ENCODE data around the gene MED26.
A peak's percentile ranks its signal among the peaks of the same experiment; 100 is the strongest.

The MED26 gene

DNA sequence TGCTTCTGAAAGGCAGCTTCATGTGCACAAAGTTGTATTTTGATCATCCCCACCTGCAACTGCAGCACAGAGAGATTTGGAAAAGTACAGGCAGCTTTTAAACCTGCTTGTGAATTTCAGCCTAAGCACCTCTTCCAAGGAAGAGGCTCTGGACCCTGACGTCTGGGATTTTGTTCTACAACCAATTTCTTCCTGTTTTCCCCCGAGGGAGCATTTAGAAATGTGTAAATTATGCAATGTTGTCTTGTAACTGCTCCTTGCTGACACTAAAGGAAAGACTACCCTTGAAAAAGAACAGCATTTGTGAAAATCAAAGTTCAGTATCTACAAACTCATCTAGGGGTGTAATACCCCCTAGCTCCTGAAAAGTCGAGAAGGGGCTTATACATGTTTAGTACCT, 15.4 kb downstream of the MED26 start:
- DNase-seq (ENCODE audit: low spot score) = no peak

DNA sequence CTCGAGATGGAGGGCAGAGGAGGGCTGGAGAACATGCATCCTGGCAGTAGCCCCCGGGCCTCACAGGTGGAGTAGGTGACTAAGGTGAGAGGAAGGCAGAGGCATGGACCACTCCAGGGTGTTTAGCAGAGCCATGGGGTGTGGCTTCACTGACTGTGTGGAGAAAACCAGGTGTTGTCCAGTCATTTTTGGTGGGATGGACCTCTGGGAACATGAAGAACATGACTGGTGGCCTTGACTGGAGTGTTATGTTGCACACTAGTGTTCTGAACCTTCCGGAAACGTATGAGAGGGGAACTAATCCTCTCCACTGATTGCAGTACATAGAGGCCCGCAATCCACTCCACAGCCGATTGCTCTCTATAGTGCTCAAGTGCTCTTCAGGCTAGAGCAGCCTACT, 16.9 kb downstream of the MED26 start:
- no peak for DNase-seq (ENCODE audit: low spot score)

DNA sequence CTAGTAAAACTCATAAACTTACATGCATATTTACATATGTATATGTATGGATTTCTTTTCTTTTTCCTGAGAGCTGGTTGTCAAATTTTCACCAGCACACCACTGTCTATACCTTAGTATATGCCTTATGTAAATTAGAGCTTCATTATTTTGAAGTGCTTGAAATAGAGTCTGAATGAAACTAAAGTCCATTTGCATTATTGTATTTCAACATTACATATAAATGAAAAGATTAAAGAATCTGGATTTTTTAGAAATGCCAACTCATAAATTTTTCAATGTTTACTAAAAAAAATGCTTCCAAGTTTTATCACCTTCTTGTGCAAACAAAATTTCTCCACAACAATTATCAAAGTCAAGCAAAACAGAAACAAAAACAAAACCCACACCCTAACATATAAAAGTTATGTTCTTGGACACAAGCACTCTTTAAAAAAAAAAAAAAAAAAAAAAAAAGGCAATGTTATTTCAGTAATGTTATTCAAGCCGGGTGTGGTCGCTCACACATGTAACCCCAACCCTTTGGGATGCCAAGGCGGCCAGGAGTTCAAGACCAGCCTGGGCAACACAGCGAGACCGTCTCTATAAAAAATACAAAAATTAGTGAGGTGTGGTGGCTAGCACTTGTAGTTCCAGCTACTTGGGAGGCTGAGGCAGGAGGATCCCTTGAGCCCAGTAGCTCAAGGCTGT, 18.3 kb downstream of the MED26 start:
- no peak for DNase-seq (ENCODE audit: low spot score)

DNA sequence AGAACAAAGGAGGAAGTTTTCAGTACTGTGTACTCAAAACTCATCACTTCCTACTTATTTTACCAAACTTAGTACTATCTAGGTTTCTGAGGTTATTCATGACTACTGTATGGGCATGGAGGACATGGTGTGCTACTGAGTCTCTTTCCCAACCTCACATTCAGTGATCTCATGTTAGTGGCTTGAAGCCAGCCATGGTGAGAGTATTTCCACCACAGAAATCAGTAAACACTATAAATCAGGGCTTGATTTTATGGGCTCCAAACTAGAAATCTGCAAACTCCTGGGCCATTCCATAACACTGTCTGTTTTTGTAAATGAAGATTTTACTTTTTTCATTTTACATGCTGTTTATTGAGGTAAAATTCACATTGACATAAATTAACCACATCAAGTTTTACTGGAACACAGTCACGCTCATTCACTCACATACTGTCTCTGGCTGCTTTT, 19.7 kb downstream of the MED26 start:
- no peak for DNase-seq (ENCODE audit: low spot score)

DNA sequence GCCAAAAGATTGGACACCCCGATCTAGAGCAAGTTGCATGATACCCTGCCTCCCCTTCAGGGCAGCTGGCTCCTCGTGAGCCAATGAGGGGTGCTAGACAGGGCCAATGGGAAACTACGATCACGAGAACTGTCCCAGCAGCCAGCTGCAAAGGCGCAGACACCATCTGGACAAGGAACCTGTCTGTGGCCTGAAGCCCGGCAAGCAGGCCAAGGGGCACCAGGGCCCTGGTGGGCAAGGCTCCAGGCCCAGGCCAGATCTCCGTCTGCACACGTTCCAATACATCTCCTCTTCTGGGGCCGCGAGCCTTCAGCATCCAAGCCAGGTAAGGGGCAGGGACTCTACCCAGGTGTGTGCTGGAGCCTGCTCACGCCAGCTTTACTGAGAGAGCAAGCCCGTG, 20.2 kb downstream of the MED26 start:
- DNase-seq (ENCODE audit: low spot score) = no peak

DNA sequence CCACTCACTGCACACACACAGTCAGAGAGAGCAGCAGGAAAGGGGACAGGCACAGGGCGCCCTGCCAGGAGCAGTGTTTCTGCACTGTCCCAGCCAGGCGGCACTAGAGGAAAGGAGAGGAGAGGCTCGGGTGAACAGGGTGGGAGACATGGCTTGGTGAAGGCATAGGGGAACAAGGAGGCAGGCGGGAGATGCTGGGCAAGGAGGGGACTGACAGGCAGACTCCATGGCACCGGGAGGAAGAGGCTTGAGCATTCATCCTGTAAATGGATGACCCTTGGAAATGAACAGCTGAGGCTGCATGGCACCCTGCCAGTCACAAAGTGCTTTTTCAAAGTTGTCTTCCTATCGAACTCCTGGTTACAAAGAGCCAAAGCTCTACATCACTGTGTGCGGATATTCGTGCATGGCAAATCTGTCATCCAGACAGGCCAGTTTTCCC, 22.4 kb downstream of the MED26 start:
- DNase-seq (ENCODE audit: low spot score) = no peak

DNA sequence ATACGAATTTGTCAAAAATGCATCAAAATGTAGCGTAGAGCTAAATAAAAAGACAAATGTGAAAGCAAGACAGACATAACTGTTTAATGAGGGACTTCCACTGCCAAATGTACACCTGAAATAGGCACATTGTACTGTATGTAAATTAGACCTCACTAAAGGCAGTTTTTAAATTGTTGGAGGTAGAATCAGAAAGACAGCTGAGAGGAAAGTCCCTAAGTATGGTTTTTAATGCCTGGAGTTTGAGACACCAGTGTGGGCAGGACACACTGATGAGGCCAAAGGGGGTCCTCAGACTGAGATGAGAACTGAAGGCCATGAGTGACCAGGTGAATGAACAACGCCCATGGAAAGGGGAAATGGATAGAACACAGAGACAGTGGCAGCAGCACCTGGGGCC, 22.9 kb downstream of the MED26 start:
- no peak for DNase-seq (ENCODE audit: low spot score)

DNA sequence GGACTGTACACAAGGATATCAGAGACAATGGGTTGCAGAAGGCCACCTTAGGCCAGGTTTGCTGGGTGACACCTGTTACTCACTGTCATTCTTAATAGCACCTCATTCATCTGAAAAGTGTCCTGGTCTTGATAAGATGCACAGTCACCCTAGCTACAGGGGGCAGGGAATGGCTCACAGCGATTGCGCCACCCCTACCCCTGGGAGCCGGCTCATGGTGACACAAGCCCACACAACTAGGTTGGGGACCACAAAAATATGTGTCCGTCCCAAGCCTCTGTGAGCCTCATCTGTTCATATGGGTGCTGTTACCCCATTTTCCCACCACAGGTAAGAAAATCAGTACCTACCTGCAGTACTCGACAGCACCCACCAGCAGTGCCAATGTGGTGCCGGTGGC, 23.4 kb downstream of the MED26 start:
- DNase-seq (ENCODE audit: low spot score) = no peak

DNA sequence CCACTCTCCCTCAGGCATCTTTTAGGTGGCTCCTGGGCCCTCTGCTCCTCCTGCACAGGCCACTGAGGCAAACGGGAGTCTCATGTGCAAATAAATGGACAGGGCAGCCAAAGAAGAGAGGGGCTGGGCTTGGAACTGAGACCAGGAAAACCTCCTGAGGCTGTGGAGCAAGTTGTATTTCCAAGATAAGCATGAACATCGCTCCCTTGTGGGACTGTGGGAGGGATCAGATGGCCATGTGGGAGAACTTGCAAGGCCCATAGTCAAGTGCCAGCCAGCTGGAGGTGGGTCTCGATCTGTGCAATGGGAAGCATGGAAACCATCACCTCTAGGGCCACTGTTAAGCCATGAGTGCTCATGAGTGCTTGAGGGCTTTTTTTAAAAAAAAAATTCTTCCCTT, 24.9 kb downstream of the MED26 start:
- DNase-seq (ENCODE audit: low spot score) = no peak

DNA sequence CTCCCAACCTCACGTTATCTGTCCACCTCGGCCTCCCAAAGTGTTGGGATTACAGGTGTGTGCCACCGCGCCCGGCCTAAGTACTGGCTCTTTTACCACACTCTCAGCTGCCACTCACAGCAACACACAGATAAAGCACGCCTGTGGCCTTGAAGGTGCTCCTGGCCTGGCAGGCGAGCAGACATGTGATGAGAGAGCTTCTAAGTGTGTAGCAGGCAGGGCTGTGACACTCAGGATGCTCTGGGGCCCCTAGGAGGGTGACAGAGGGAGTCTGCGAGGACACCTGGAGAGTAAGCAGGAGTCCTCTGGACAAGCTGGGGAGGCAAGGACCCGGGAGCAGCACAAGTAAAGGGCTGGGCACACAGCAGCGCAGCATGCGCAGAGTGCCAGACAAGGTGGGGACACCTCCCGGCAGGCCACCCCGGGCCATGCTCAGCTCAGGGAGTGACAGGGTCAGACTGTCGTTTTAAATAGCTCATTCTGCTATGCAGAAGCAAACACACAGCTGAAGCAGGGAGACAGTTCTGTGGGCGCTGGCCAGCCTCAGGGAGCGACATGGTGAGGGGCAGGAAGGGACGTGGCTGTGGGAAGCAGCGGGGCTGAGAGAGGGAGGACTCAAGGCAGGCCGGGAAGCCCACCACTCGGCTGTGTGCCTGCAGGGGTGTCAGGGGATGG, 26.5 kb downstream of the MED26 start:
- DNase-seq (ENCODE audit: low spot score) = no peak

DNA sequence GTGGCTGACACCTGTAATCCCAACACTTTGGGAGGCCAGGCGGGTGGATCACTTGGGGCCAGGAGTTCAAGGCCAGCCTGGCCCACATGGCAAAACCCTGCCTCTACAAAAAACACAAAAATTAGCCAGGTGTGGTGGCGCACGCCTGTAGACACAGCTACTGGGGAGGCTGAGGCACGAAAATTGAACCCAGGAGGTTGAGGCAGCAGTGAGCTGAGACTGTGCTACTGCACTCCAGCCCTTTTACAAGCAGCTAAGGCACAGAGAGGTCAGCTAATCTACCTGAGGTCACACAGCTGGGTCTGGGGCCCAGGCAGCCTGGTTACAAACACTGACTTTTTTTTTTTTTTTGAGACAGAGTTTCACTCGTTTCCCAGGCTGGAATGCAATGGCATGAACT, 27.2 kb downstream of the MED26 start:
- DNase-seq (ENCODE audit: low spot score) = no peak

DNA sequence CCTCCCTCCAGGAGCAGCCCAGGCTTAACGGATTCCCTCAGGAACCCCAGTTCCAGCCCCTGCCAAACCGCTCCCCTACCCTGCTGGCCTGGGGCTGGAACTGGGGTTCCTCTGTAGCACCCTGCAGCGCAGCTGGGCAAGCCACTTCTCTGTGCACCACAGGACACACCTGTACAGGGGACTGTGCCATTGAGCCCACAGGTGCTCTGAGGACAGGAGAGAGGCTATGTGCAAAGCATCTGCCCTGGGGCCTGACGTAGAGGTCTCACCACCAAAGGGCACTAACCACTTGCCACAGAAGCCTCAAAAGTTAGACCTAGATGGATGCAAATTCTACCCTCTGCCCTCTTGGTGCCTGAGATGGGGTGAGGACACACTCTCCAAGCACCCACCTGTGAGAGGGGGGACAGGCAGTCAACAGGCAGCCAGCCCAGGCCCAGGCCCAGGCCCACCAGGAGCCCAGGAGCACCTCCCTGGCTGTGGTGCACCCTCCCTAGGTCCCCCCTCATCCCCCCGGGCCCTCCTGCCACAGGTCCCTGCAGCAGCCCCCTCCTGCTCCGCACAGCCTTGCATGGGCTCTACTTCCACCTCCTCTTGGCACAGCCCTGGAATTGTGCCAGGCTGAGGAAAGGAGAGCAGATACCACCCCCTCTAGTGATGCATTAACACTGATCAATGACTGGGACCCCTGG, 28.2 kb downstream of the MED26 start:
- DNase-seq (ENCODE audit: low spot score) = no peak

DNA sequence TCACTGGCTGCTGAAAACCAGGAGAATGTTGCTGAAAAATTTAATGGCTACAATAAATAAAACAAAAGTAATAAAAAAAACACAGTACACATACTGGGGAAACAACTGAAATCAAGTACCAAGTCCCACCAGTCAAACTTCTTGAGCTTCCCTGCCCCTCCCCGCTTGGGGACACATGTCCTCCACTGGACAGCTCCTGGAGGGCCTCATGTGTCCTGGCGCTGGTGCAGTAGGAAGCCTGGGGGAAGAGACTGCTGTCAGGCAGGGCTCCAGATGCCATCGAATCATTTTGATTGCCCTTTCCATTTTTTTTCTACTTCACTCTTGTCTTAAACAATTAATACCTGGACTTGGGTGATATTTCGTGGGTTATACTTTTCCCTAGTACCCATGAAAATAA, 29.2 kb downstream of the MED26 start:
- DNase-seq (ENCODE audit: low spot score) = no peak

DNA sequence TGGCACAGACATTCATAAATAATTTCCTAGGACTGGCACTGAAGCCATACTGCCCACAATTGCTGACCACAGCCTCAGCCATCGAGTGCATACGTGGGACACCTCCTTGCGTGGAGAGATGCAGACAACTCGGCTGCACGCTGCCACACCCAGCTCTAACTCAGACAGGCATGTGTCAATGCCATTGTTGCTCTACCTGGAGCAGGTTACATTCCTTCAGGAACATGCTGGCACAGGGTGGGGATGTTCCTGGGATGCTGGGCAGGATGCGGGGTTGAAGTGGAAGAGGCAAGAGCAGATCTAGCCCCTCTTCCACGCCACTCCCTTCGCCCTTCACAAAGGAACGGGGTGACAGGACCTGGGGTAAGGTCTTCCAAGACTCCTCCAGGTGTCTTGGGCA, 31.6 kb downstream of the MED26 start:
- no peak for DNase-seq (ENCODE audit: low spot score)

DNA sequence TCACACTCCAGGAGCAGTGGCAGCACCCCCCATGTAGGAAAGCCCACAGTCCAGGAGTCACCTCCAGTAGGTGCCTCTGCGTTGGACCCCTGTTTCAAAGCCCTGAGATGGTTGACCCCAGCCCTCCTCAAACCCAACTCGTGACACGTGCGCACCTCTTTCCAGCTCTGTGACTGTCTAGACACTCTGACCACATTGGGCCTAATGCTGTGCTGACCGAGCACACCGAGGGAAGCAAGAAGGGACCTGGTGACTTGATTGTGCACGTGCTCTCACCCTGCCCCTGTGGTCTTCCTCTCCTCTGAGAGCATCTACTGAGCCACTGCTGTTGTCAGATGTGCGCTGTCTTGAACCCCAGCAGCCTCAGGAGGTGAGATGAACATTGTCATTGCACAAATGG, 32.9 kb downstream of the MED26 start:
- no peak for DNase-seq (ENCODE audit: low spot score)

DNA sequence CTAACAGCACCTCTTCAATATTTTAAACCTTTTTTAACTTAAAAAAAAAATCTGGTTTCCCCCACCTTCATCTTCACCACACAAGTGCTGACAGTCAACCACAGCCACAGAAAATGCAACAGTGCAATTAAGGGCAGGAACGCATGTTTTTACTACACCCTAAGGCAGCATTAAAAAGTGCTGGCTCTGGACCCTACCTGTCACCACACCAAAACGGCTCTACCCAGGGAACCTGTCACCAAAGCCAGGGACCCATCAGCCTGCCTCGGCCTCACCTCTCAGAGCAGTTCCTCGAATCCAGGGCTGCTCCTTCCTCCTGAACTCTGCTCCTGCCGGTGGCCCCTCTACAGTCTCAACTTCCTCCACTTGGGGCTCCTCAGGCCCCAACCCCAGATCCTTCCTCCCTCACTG, 33.3 kb downstream of the MED26 start:
- DNase-seq (ENCODE audit: low spot score) = peak; percentile 44

DNA sequence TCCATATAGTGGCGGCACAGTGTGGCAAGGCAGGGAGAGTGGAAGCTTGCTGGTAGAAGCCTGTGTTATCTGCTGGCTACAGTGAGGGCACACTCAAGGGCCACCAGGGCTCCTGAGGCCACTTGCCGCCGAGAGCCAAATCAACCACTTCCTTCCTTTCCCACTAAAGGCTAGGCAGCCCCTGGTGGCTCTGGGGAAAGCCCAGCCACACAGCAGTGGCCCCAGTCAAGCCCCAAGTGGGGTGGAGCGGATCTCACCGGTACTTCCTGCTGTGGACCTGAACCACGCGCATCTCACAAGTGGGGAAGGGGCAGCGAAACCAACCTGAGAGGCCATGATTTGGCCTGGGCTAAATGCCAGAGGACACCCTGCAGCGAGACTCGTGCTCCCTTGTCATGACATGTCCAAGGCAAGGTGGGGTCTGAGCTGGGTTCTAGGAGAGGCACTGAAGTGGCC, 33.8 kb downstream of the MED26 start:
- peak; percentile 50 for DNase-seq (ENCODE audit: low spot score)

DNA sequence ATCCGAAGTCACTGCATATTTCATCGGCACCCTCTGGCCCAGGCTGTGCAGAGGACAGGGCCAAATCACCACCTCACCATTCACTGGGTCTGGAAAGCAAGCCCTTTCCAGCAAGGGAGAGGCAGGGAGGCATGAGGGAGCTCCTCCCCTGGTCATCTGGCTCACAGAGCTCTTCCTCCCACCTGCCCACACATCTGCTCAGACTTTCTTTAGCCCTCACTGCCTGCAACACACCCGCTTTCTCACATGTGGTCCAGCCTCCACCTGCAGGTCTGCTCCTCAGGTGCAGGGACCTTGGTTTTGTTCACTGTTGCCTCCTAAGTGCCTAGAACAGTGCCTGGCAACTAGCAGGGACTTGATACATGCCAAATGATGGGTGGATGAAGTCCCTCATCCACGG, 34.8 kb downstream of the MED26 start:
- DNase-seq (ENCODE audit: low spot score) = no peak

DNA sequence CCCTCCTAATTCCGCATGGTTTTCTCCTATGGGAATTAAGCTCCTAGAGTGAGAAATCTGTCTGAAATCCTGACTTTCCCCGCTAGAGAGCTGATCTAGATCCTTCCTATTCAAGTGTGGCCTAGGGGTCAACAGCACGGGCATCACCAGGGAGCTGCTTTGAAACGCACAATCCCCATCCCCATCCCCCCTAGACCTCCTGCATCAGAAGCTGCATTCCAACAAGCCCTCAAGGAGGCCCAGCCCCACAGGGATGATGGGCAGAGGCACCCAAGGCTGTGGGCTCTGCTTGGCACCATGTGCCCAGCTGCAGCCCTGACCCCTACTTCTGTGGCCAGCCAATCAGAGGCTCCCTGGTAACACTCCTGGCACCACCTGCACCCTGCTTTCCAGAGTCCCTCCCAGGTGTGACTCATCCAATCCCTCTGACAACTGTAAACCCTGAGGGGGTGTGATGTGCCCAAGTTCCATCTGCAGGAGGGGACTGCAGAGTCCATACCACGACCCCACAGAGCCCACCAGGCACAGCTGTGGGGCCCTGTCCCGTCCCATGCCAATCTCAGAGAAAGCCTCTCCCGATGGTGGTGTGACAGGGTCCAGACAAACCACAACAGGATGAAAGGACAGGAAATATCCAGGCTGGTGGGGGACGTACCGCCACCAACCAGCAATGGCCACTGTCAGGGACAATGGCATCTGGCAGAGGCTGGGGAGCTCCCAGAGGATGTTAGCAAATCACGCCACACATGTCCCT, 36.0 kb downstream of the MED26 start:
- DNase-seq (ENCODE audit: low spot score) = no peak

DNA sequence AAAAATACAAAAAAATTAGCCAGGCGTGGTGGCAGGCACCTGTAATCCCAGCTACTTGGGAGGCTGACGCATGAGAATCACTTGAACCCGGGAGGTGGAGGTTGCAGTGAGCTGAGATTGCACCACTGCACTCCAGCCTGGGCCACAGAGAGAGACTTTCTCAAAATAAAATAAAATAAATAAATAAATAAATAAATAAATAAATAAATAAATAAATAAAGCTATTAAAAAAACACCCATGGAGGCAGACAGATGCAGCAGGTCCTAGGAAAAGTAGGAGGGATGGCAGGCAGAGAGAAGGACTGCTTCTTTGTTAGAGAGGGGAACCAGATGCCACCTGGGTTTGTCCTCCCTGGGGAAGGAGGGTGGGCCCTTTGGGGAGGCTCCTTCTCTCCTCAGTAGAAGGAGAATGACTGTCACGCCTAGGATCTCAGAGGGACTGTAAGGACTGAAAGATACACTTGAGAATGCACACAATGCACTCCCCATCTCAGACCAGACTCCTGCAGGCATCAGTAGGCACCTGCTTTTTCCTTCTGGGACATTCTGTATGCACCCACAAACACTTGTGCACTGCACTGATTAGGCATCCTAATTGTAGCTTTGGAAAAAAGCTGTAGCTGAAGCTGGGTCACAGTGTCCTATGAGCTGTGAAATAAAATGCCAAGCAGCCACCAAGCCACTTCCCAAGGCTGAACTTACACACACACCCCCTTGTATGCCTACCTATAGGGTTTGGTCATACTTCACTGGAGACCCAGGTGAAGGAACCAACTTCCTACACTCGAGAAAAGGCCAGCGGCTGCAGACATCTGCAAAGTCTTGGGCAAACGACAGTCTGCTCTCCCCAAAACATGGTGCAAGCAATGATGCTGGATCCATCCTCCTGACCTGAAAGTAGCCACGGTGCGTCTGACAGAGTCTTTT, 36.9 kb downstream of the MED26 start:
- no peak for DNase-seq (ENCODE audit: low spot score)

DNA sequence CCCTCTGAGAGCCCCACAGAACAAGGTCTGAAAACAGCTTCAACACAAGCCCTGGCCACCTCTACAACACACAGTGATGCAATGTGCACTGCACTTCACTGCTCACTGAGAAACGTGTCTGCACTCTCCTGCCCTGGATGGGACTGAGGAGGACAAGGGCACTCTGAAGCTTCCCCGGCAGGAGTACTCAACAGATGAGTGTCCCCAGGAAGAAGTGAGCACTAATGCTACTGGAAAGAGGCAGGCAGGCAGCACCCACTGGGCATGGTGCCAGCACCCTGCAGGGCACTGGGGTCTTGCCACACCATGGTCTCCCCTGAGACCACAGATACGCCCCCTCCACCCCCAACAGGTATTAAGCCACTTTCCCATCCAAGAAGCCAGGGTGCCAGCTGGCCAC, 38.1 kb downstream of the MED26 start:
- DNase-seq (ENCODE audit: low spot score) = no peak

Data from CD4-positive, alpha-beta T cell treated with Interleukin-6 at 100 ng/mL for 8 hours (primary cell).